K562 (cell line): ENCODE data around the gene ERMARD. TPM values are rescaled to one million over a fixed set of nuclear protein-coding genes. Genes with fewer than 3 reads are reported as not detected.
A peak's percentile ranks its signal among the peaks of the same experiment; 100 is the strongest.

Experiments
- ARID1B ChIP-seq: fragments of 450-650 bp; IDR thresholded peaks from 2 replicates; pipeline ENCODE4 v1.6.1; 2016; ENCODE audit warnings: antibody characterized with exemption, mild to moderate bottlenecking, inconsistent platforms
- BCLAF1 ChIP-seq, 2 experiments: fragments of 450-650 bp in 1 of 2; IDR thresholded peaks; 2 replicates each; pipeline ENCODE4 v1.6.1; 2011 to 2017; ENCODE audit warnings: low read depth in 2 of 2, antibody characterized with exemption in 1 of 2, borderline replicate concordance in 1 of 2, low read length in 1 of 2, mild to moderate bottlenecking in 1 of 2, mixed read lengths in 1 of 2; ENCODE audit not compliant: control insufficient read depth in 1 of 2
- HNRNPL ChIP-seq: fragments of 200-400 bp; formaldehyde crosslinking; IDR thresholded peaks from 2 replicates; pipeline ENCODE4 v1.6.1; 2017; ENCODE audit warnings: low read depth, mild to moderate bottlenecking, low read length
- MAFF ChIP-seq: IDR thresholded peaks from 2 replicates; pipeline ENCODE4 v1.6.1; 2012; ENCODE audit warnings: low read length, improper control_type of control experiment
- PML ChIP-seq: IDR thresholded peaks from 2 replicates; pipeline ENCODE4 v1.6.1; 2012; ENCODE audit warnings: low read length, inconsistent platforms
- POLR3A ChIP-seq: IDR thresholded peaks from 2 replicates; pipeline ENCODE4 v1.6.1; 2011; ENCODE audit warnings: borderline replicate concordance, mild to moderate bottlenecking, moderate library complexity; ENCODE audit not compliant: insufficient read length, insufficient read depth; ENCODE audit errors: extremely low read depth
- POU5F1 ChIP-seq: fragments of 150-350 bp; IDR thresholded peaks from 2 replicates; pipeline ENCODE4 v1.6.1; 2014; ENCODE audit warnings: borderline replicate concordance, low read length, low read depth, mild to moderate bottlenecking; ENCODE audit not compliant: partially characterized antibody
- SETDB1 ChIP-seq: IDR thresholded peaks from one replicate; pipeline ENCODE4 v1.6.1; 2012; ENCODE audit warnings: low read length, control low read depth, inconsistent platforms
- TFAM ChIP-seq: fragments of 250-450 bp; sonication (Bioruptor Pico); conservative IDR thresholded peaks from 2 replicates; pipeline ENCODE4 v1.5.0; 2021; ENCODE audit warnings: mild to moderate bottlenecking, moderate library complexity
- UBTF ChIP-seq, 2 experiments: IDR thresholded peaks; 2 replicates each; pipeline ENCODE4 v1.6.1; 2012; ENCODE audit warnings: improper control_type of control experiment in 2 of 2, low read depth in 2 of 2, low read length in 2 of 2, borderline replicate concordance in 1 of 2
- polyA plus RNA-seq, 8 experiments: library from polyadenylated mRNA; depleted of rRNA in 4 of 8; stranded (reverse) in 5 of 8; unstranded in 3 of 8; fragments of >200 nt; fragmentation: Nextera tagmentation in 2 of 8; fragmentation: Illumina TruSeq in 1 of 8; extraction: Ambion mirVana in 2 of 8; extraction: Trizol in 1 of 8; gene quantifications; 2 replicates each; pipeline versions ENCODE4 v1.2.1 to v1.2.3, GENCODE V29; 2011 to 2014; ENCODE audit warnings: inconsistent platforms in 1 of 8, missing spikeins in 1 of 8
- total RNA-seq, 7 experiments: library from RNA; depleted of rRNA in 6 of 7; stranded (reverse); fragments of >200 nt in 6 of 7; fragmentation: Illumina TruSeq in 2 of 7; extraction: Trizol in 2 of 7; gene quantifications; 2 replicates each; pipeline versions ENCODE4 v1.2.1 to v1.2.3, GENCODE V29; 2011 to 2021; ENCODE audit warnings: low replicate concordance in 1 of 7

Gene ERMARD
- total and polyA plus RNA-seq, 9 of the 15 experiments (the other 6 are each of a cell fraction or from before 2014, with no cell fraction given), result 14.5 to 68.6 (median 27.7) TPM

- TF ChIP-seq POLR3A, result no peak
- no peak for TF ChIP-seq ARID1B
- TF ChIP-seq BCLAF1 (IDR thresholded peaks at IDR 0.05; ENCODE audit: borderline replicate concordance in 1 of 2, control insufficient read depth in 1 of 2, low read depth in 2 of 2, low read length in 1 of 2), result no peak
- TF ChIP-seq PML, result peak; percentile 81
- peak; percentile 100 for TF ChIP-seq HNRNPL
- TF ChIP-seq SETDB1, result no peak
- TF ChIP-seq TFAM (CRISPR knock-in tag), result no peak
- peak; percentile 56 to 84; a peak in 1 of 4 replicates for TF ChIP-seq UBTF (IDR thresholded peaks at IDR 0.05; ENCODE audit: borderline replicate concordance in 1 of 2, low read depth in 2 of 2, low read length in 2 of 2)
- no peak for TF ChIP-seq POU5F1
- peak; percentile 47; the same call in 1 of the 2 replicates for TF ChIP-seq MAFF
These were observed 49.2 kb upstream of the ERMARD start, which contains the start of the genes C6orf120 and WDR27 (continued) for GRCh38 chr6:169701954-169702839.
